Measurements from ENCODE around the gene CAMTA1.

DNA sequence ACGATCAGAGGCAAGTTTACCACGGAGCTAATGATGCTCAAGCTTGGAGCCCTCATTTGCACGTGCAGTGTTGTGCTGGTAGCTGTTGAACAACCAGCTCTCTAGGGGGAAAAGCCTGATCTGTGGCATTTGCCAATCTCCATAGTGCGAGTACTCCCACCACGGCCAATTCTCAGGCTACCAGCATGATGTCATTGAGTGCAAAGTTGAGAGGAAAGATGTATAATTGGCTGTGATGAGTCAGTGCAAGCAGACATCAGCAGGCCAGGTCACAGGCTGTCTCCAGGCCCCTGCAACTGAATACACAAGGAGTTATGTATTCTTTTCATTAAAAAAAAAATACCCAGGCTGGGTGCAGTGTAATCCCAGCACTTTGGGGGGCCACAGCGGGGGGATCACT is 752.8 kb downstream of the CAMTA1 start:
- TF ChIP-seq, protein P1, sequence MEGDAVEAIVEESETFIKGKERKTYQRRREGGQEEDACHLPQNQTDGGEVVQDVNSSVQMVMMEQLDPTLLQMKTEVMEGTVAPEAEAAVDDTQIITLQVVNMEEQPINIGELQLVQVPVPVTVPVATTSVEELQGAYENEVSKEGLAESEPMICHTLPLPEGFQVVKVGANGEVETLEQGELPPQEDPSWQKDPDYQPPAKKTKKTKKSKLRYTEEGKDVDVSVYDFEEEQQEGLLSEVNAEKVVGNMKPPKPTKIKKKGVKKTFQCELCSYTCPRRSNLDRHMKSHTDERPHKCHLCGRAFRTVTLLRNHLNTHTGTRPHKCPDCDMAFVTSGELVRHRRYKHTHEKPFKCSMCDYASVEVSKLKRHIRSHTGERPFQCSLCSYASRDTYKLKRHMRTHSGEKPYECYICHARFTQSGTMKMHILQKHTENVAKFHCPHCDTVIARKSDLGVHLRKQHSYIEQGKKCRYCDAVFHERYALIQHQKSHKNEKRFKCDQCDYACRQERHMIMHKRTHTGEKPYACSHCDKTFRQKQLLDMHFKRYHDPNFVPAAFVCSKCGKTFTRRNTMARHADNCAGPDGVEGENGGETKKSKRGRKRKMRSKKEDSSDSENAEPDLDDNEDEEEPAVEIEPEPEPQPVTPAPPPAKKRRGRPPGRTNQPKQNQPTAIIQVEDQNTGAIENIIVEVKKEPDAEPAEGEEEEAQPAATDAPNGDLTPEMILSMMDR (IDR thresholded peaks at IDR 0.05; ENCODE audit: insufficient read depth, low read length, poor library complexity, severe bottlenecking): no peak
- TF ChIP-seq EZH2phosphoT487 (conservative IDR thresholded peaks at IDR 0.05; ENCODE audit: low read length): no peak

Measured in SU-DHL-6 (cell line).